T-helper 2 cell treated with Interferon-gamma antibody and Interleukin-4, amounts not matched to agents 100 ng/mL and 5 ng/mL, for 36 hours (primary cell): ENCODE data around the gene ANKRD23. TPM values are rescaled to one million over a fixed set of nuclear protein-coding genes. Genes with fewer than 3 reads are reported as not detected.

Experiments
- intact Hi-C: fragments of 100-400 bp; cut with micrococcal nuclease; formaldehyde crosslinking; loops from one replicate; pipeline ENCODE4 v1.15.1; 2023
- total RNA-seq: library from RNA; stranded (reverse); gene quantifications from 2 replicates; pipeline ENCODE4 v1.2.3, GENCODE V29; 2022

Gene ANKRD23
- total RNA-seq, 1 donor from 2014 or later: 13.4 TPM

DNA sequence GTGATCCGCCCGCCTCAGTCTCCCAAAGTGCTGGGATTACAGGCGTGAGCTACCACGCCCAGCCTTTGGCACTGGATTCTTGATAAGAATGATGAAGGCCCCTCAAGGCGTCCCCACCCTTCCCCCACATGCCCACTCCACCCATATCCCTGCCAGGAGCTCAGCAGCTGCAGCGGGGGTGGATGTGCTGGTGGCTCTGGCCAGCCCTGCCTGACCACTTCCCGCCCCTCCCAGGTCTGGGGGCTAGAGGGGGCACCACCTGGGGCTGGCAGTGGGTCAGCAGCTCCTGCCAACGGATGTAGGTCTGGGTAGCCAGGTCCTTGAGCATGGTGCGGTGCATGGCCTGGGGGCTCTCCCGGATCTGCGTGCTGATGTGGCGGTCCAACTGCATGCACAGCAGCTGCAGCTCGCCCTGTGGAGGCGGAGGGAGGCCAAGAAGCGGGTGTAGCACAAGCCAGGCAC, 33.8 kb upstream of the ANKRD23 start:
- intact Hi-C loops: no loop called here

DNA sequence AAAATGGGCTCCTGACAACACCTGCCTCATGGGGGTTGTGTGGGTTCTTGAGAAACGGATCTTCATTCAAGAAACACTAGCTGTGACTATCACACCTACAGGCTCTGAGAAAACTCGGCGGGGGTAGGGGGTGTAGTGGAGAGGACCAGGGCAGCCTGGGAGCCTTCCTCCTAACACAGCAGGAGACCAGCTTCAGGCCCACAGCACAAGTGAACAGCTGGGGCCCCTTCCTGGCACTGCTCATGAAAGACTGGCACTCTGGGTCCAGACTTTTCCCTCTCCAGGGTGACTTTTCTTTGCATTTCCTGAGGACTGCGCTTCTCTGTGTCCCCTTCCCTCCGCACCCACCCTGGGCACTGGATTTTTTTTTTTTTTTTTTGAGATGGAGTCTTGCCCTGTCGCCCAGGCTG, 33.2 kb upstream of the ANKRD23 start:
- intact Hi-C loops: no loop called here

DNA sequence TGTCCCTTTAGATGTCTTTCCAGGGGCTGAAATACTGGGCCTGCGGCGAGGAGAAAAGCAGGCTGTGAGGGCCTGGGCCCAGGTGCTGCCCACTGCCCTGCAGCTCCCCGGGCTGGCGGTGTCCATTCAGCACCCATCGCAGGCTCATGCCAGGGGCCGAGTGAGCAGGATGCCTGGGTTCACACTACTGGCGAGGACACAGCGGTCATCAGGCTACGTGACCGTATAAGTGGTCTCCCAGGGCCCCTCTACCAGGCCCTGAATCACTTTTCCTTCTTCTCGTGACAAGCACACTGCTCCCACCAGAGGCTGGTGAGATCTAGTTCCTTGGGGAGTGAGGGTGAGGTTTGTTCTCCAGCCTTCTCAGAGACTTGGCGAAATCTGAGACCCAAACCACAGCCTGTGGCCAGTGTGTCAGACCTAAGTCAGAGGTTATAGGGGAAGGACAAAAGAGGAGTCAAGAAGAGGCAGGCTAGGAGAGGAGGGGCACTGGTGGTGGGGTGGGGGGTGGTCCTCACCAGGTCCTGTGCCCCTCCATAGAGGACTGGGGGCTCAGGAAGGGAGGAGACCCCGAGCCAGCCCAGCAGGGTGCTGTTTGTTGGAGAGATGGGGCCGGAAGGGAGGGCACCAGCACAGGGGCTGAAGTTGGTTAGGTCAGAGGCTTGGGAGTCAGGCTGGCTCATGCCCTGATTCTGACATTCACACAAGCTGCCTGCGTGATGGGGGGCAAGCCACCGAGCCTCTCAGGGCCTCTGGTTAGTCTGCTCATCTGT, 32.6 kb upstream of the ANKRD23 start:
- intact Hi-C loops: no loop called here

DNA sequence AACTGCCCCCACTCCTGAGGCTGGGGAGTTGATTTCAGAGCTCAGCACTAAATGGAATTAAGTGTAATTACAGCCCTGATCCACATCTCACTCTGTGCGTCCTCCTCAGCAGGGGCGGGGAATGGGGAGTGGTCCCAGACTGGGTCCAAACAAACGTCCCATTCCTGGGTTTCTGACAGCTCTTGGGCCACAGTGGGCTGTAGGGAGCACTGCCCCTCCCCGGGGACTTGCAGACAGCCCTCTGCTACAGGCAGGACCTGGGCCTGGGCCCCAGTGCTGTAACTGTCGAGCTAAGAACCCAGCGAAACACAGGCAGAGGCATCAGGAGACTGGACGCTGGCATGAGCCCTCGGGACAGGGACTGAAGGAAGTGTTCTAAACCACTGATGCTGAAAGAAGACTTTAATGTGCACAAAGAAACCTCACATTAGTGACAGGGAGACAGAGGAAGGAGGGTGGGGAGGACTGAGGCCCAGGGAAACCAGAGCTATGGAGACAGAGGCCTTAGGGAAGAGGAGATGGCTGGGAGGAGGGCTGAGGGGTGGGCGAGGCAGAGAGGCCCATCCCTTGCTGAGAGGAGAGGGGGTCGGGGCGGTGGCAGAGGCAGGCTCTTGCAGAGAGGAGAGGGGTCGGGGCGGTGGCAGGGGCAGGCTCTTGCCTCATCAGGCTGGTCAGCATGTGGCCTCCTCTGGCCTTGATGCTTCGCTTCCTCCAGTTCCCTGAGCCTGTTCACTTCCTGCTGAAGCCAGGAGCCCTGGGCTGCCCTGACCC, 31.9 kb upstream of the ANKRD23 start:
- intact Hi-C loops: no loop called here

DNA sequence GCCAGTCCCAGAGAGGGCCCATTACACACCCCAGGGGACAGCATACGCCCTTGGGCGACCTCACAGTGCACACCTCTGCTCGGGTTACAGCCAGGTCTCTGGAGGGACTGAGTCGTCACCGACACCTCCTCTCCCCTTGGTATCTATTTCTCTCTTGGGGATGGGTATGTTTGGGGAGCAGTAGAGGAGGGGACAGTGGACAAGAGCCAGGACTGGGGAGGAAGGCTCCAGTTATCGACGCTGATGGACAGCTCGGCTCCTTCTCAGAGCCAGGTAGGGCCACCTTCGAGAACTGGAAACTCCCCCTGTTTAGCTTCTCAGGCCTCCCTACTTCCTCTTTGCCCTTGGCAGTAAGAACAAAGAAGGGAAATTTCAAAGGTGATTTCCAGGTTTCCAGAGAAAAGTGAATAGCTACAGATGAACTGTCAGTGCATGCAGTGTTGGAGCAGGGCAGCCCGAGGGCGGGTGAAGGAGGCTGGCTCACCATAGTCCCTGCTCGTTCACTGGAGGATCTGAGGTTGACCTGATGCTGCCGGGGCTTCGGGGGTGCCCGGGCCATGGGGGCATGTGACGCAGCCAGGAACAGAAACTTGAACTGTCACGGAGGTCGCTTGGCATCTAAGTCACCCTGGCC, 30.5 kb upstream of the ANKRD23 start:
- intact Hi-C loops: loop anchor here (5.0 kb wide), 1 partner anchor 38 kb away; no protein-coding TSS in a partner anchor

DNA sequence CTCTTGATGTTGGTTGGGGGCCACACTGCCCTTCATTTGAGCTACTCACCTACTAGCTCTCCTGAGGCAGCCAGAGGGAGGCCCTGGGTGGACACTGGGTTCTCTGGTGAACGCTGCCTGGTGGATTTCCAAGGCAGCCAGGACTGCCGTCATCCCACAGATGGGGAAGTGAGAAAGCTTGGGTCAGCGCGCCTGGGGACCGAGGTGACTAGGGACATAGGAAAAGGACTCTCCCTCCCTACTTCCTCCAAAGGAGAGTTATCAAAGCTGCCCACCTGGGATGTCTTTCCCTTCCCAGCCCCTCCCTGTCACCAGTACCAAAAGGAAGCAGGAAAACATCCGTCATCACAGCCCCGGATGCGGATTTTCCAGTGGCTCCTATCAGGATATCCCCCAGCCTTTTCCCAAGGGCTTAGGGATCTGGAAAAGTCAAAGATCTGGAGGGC, 29.9 kb upstream of the ANKRD23 start:
- intact Hi-C loops: loop anchor here (5.0 kb wide), 1 partner anchor 39 kb away; no protein-coding TSS in a partner anchor

DNA sequence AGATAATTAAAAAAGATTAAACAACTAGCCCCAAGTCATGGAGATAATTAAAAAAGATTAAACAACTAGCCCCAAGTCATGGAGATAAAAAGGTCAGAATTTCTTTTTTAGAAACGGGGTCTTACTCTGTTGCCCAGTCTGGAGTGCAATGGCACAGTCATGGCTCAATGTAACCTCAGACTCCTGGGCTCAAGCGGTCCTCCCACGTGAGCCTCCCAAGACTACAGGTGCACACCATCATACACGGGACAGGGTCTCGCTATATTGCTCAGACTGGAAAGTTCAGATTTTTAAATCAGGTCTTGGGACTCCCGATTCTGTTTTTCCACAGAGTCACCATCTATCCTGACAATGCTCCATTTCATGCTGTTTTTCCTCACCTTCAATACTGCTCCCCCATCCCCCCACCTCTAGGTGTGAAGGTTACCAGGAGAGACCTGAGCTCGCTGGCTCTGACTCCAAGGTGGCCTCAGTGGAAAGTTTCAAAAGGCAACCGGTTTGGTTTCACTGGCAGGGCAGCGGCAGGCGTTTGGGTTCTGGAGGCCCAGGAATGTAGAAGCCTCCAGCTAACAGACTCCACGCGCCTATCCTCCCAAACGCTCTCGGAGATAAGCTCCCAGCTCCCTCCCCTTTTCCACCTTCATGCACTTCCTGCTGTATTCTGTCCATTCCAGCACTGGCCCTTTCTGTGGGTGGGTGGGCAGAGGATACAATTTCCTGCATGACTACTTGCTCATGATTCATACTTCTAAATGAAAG, 28.9 kb upstream of the ANKRD23 start:
- intact Hi-C loops: loop anchor here (5.0 kb wide), 1 partner anchor 40 kb away; no protein-coding TSS in a partner anchor

DNA sequence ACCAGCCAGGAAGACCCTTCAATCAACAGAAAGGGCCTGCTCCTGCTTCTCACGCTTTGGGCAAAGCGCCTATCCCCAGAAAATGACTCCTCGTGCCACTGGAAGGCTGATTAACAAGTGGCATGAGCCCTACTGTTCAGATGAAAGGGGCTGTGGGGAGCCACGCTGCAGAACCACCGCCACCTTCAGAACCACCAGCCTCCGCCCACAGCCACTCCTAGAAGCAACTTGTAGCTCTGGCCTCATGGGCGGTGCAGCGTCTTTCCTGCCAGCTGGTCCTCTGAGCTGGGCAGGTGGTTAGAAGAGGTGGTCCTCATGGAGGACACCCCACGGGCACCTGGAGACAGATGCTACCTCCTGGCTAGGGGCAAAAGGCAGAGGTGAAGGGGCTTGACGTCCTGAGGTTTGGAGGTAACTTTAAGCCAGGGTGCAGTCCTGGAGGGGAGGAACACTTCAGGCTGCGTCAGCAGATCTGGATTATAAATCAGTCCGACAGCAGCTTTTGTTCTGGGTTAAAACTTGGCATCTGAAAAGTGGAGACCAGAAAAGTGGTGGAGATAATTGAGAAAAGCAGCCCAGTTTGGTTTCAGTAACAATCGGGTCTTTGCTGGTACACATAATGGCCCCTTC, 26.9 kb upstream of the ANKRD23 start:
- intact Hi-C loops: loop anchor here (5.0 kb wide), 1 partner anchor 42 kb away; no protein-coding TSS in a partner anchor

DNA sequence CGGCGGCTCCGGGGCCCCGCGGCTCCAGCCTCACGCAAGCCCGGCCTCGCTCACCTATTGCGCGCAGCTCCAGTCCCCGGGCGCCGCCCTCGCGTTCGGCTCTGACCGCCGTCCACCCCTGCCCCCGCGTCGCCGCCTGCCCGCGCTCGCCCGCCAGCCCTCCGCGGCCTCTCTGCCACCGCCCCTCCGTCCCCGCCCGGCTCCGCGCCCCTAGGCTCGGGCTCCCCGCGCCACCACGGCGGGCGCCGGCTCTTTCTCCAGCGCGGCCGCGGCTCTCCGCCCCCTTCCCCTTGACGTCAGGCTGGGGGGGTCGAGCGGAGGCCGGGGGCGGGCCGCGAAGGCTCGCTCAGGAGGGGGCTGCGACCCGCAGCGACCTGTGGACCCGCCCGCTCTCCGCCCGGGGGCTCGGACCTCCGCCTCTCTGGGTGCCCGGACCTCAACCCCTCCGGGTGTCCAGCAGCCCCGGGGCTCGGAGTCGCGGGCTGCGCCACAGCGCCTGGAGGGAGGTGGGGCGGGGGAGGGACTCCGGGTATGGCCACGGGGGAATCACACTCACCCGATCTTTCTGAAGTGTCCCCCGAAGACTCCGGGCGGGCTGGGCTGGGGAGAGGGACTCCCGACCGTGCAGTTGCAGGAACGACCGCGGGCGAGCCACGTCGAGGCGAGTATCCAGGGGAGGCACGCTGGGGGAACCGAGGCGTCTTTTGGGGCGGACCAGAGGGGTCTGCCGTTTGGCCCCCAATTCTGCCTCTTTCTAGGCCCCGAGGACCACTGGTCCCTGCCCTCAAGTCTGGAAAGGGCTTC, 26.2 kb upstream of the ANKRD23 start, which contains the start of gene SEMA4C:
TSS of gene SEMA4C (minus strand) at position 259 of the 804 bp plus-strand sequence. CDS start 2,194 bp downstream, outside the sequence.
- intact Hi-C loops: loop anchor here (2.0 to 5.0 kb wide), 2 partner anchors 42 to 129 kb away; partner anchors contain the start of gene LMAN2L

DNA sequence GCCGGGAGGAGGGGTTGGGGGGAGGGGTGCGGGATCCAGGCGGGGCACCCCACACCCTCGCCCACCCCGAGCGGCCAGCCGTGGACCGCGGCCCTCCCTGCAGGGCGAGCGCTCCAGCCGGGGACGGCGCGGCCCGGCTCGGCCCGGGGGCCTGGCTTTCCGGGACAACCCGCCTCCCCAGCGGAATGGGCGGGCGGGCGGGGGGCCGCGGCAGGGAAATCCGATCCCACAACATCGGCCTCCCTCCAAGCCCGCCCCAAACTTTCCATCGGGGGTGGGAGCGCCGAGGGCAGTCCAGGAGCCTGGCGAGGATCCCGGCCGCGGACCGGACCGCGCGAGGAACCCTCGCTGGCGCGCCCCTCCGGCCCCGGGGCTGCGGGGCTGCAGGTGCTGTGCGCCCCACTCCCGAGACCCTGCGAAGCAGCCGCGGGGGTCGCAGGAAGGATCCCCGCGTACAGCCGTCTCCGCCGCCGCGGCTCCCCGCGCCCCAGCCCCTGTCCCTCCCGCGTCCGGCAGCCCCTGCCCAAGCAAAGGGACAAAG, 25.5 kb upstream of the ANKRD23 start:
- intact Hi-C loops: loop anchor here (2.0 kb wide), 1 partner anchor 129 kb away; the partner anchor contains the start of gene LMAN2L

DNA sequence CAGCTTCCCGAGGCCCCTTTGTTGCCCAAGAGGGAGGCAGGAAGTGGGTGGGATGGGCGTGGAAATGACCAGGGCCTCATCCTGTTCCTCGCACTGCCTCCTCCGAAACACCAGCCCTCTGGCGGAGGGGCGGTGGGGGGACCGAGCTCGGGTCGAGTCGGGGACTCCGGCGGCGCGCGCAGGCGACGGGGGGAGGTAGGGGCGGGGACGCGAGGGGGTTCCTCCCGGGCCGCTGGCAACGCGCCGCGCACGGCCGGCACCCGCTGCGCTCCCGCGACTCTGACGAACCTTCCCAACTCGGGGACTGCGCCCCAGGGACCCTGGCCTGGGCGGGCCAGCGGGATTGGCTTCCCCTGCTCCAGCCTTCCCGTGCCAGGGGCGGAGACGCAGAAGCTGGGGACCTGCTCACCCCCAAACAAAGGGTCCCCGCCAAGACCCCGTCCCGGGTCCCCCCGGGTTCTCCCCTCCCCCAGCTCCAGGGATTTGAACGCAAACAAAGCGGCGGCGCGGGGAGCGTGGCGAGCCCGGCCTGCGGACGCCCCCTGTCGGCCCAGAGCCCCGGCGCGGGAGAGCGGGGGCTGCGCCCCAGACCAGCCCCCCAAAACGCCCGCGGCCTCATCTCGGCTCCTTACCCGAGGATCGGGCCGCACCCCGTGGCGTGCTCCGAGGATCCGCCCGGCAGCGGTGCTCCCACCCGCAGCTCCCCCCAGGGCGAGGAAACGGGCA, 24.9 kb upstream of the ANKRD23 start:
- intact Hi-C loops: loop anchor here (1.0 to 2.0 kb wide), 2 partner anchors 10 to 128 kb away; partner anchors contain the start of genes ANKRD39 and LMAN2L

DNA sequence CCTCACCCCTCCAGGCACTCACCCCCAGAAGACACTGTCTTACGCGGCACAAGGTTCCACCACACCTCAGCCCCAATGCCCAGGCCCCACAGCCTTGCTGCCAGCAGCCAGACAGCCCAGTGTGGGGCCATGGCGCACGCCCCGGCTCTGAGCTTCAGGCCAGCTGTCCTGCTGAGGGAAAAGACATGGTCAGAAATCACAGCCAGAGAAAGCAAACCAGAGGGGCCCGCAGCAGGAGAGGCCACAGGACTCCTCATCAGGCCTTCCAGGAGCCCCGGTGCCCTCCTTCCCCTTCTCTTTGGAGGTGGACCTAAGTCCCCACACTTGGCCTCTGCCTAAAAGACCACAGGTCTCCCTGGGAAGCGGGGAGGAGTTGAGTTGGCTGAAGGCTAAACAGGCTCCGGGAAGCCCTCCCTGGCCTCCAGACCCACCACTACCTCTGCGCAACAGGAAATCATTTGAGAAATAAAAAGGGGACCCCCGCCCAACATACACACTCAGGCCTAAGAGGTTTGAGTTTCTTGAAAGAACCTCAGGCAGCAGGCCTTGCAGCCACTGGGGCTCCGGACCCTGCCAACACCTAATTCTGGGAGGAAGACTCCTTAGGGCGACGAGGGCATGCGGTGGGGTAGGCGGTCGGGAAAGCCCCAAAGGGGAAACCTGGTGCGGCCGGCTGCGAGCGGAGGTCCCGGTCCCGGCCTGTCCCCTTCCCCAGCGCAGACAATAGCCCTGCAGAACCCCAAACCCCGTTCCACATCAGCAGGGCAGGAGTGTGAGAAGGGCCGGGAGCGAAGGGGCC, 24.1 kb upstream of the ANKRD23 start:
- intact Hi-C loops: loop anchor here (1.0 to 2.0 kb wide), 2 partner anchors 10 to 127 kb away; partner anchors contain the start of genes ANKRD39 and LMAN2L

DNA sequence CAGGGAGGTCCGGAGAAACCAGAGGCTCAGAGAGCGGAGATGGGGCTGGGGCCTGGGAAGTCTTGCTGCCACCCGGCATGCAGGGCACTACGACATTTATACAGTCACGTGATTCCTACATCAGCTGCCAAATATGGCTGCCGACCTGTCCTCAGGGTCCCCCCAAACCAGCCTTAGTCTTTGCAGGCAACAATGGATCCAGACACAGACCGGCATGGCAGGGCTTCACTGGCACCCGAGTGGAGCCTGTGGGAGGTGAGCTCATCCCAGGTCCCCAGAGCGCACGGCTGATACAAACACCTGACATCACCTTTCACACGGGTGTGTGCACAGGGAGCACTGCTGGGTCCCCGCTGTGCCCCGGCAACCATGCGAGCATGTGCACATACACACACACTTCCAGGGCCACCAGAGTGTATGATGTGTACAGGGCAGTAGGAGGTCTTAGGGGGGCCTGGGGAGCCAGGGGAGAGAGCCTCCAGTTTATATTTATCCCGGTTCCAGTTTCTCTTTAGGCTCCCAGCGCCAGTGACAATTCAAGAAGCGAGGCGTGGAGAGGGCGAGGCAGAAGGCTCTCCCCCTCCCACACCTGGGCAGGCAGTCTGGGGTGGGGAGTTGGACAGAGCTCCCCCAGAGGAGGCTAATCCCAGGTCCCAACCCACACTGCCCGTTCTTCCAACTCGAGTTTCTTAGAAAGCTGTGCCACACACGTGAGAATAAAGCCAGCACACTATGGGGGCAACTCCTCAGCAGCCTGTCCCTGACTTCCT, 23.4 kb upstream of the ANKRD23 start:
- intact Hi-C loops: no loop called here

DNA sequence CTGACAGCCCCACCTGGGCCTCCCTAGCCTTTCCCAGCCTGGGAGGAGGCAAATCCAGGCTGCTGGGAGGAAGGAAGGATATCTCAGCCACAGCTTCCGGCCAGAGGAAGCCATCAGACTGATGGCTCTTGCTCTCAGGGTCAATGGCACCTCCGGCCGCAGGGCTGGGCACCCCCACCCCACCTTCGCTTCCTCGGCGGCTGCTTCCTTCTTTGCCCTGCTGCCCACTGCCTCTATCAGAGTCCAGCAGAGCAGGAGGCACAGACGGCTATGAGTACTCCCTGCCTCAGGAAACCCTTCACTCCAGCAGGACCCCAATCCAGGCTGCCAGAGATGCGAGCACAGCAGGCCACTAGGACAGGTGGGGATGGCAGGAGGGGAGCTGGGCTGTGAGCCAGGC, 22.8 kb upstream of the ANKRD23 start:
- intact Hi-C loops: no loop called here

DNA sequence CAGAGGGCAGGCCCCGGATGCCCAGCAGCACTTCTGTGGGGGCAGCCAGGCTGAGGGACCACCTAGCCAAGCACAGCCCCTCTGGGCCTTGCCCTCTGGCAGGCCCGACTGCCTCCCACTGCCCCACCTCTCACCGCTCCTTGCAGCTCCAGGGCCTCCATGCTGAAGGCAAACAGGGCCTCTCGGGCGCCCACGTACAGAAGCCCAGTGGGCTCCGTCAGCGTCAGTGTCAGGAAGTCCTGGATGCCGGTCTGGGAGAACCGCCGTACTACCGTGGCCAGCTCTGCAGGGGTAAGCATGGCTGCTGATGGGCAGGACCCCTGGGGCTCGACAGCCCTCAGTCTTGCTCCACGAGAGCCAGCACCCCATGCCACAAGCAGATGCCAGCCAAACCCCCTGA, 22.3 kb upstream of the ANKRD23 start:
- intact Hi-C loops: no loop called here

DNA sequence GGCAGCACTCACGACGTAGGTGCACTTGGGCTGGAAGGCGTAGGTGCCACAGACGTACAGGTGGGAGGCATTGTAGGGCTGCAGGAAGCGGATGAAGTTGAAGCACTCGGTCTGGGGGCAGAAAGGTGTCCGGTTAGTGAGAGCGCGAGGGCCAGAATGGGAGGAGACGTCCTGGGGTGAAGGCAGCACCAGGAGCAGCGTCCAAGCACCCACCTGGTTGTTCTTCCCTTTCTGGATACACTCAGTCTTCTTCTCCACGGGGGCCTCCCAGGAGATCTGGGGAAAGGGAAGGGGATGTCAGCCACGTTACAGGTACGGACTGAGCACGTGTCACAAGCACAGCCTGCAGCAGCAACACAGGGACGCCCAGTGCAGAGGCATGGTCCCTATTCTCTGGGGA, 21.8 kb upstream of the ANKRD23 start:
- intact Hi-C loops: no loop called here
